Measurements from ENCODE around the gene NMNAT2. TPM values are rescaled to one million over a fixed set of nuclear protein-coding genes. Genes with fewer than 3 reads are reported as not detected.

The NMNAT2 gene
- polyA plus RNA-seq, 3 donors: 0.22 to 0.43 TPM; not detected in 1

- WGBS (ENCODE audit: insufficient coverage): no CpG with 5 or more reads among the region's 1 CpG
- no peaks in the 10 kb centered on the region for H4K20me1 ChIP-seq (ENCODE audit: insufficient read depth, low read length)
- H3K4me3 ChIP-seq (replicated peaks in 1 of 3; ENCODE audit: low read depth in 2 of 3, low read length in 3 of 3): peak overlapping the region in 1 of 3 experiments; percentile 47
- TF ChIP-seq CTCF (IDR thresholded peaks at IDR 0.05): no peak
- H3K27ac ChIP-seq (ENCODE audit: low read depth in 1 of 2, low read length in 2 of 2): peak overlapping the region; percentile 67 to 77
- peaks cover 38 to 52% of the 10 kb centered on the region in 2 donors for H3K4me1 ChIP-seq (ENCODE audit: control insufficient read depth in 1 of 2, insufficient read depth in 2 of 2, low read length in 2 of 2)
- Mint-ChIP-seq H3K36me3 (peaks cover 0 to 3% of the 10 kb centered on the region in 2 donors), H3K27ac (peak overlapping the region; percentile 72 to 97 (median 95)), H3K9me3 (peaks cover 0 to 5% (median 0%) of the 10 kb centered on the region in 7 donors), H3K27me3 (ENCODE audit: low read depth in 3 of 3) (peaks cover under 1 to 3% (median under 1%) of the 10 kb centered on the region in 3 donors), H3K4me1 (peaks cover 40% of the 10 kb centered on the region), H3K4me3 (peak overlapping the region in 1 of 2 donors; percentile 17)
- no peak overlapping the region for H3K9ac ChIP-seq (ENCODE audit: insufficient read depth, low read length, poor library complexity, severe bottlenecking)
- no peaks in the 10 kb centered on the region for H3K27me3 ChIP-seq (ENCODE audit: control insufficient read depth in 2 of 2, insufficient read depth in 2 of 2, low read length in 2 of 2)
- peak overlapping the region; percentile 51 for H3K4me2 ChIP-seq (replicated peaks; ENCODE audit: extremely low read depth, low read length, poor library complexity, severe bottlenecking)
- H3K79me2 ChIP-seq (ENCODE audit: insufficient read depth, low read length): no peaks in the 10 kb centered on the region
- no peaks in the 10 kb centered on the region for H3K36me3 ChIP-seq (replicated peaks in 1 of 2; ENCODE audit: control insufficient read depth in 1 of 2, insufficient read depth in 2 of 2, low read length in 2 of 2)
- no peaks in the 10 kb centered on the region for H3K9me3 ChIP-seq (replicated peaks in 1 of 2; ENCODE audit: control insufficient read depth in 1 of 2, insufficient read depth in 1 of 2, low read length in 2 of 2)
- DNase-seq: peak; percentile 68 to 93 (median 88)
- H2AFZ ChIP-seq (ENCODE audit: insufficient read depth, low read depth, low read length, poor library complexity, severe bottlenecking): no peak overlapping the region
- intact Hi-C loops (cut with micrococcal nuclease): loop anchor here in 1 of 2 donors (10.0 kb wide), 1 partner anchor 97 kb away; no protein-coding TSS in a partner anchor
These were observed 43.2 kb upstream of the NMNAT2 start for GRCh38 chr1:183461350-183461749.

- no peak for DNase-seq
- TF ChIP-seq CTCF (IDR thresholded peaks at IDR 0.05): no peak
- H3K27me3 ChIP-seq (ENCODE audit: control insufficient read depth in 2 of 2, insufficient read depth in 2 of 2, low read length in 2 of 2): no peaks in the 10 kb centered on the region
- H3K9ac ChIP-seq (ENCODE audit: insufficient read depth, low read length, poor library complexity, severe bottlenecking): no peak overlapping the region
- Mint-ChIP-seq H3K4me1 (peaks cover 40% of the 10 kb centered on the region), H3K36me3 (peaks cover 0 to 3% of the 10 kb centered on the region in 2 donors), H3K4me3 (no peak overlapping the region), H3K27ac (peak overlapping the region; percentile 72 to 97 (median 95)), H3K9me3 (peaks cover 0 to 5% (median 0%) of the 10 kb centered on the region in 7 donors), H3K27me3 (ENCODE audit: low read depth in 3 of 3) (peaks cover 2 to 3% (median 3%) of the 10 kb centered on the region in 3 donors)
- peaks cover 37 to 52% of the 10 kb centered on the region in 2 donors for H3K4me1 ChIP-seq (ENCODE audit: control insufficient read depth in 1 of 2, insufficient read depth in 2 of 2, low read length in 2 of 2)
- no CpG with 5 or more reads among the region's 2 CpGs for WGBS (ENCODE audit: insufficient coverage)
- peak overlapping the region in 1 of 3 experiments; percentile 47 for H3K4me3 ChIP-seq (replicated peaks in 1 of 3; ENCODE audit: low read depth in 2 of 3, low read length in 3 of 3)
- no peaks in the 10 kb centered on the region for H3K79me2 ChIP-seq (ENCODE audit: insufficient read depth, low read length)
- H4K20me1 ChIP-seq (ENCODE audit: insufficient read depth, low read length): no peaks in the 10 kb centered on the region
- intact Hi-C loops (cut with micrococcal nuclease): loop anchor here in 1 of 2 donors (10.0 kb wide), 1 partner anchor 96 kb away; no protein-coding TSS in a partner anchor
- H3K4me2 ChIP-seq (replicated peaks; ENCODE audit: extremely low read depth, low read length, poor library complexity, severe bottlenecking): no peak overlapping the region
- no peaks in the 10 kb centered on the region for H3K36me3 ChIP-seq (replicated peaks in 1 of 2; ENCODE audit: control insufficient read depth in 1 of 2, insufficient read depth in 2 of 2, low read length in 2 of 2)
- no peak overlapping the region for H2AFZ ChIP-seq (ENCODE audit: insufficient read depth, low read depth, low read length, poor library complexity, severe bottlenecking)
- no peaks in the 10 kb centered on the region for H3K9me3 ChIP-seq (replicated peaks in 1 of 2; ENCODE audit: control insufficient read depth in 1 of 2, insufficient read depth in 1 of 2, low read length in 2 of 2)
- peak overlapping the region; percentile 54 to 77 for H3K27ac ChIP-seq (ENCODE audit: low read depth in 1 of 2, low read length in 2 of 2)
These were observed 42.4 kb upstream of the NMNAT2 start for GRCh38 chr1:183460596-183460995.

Data from CD14-positive monocyte (primary cell).